SK-N-SH treated with all-trans-retinoic acid at 6 μM for 48 hours (cell line): ENCODE results near the gene RAB3A.

Experiments
- BACH2 ChIP-seq: fragments of 250-450 bp; sonication (Bioruptor Pico); IDR thresholded peaks from 2 replicates; pipeline ENCODE4 v1.9.0; 2021; ENCODE audit warnings: mild to moderate bottlenecking, borderline replicate concordance
- CSDC2 ChIP-seq: fragments of 250-450 bp; sonication (Bioruptor Pico); IDR thresholded peaks from 2 replicates; pipeline ENCODE4 v1.5.0; 2020; ENCODE audit warnings: mild to moderate bottlenecking, moderate library complexity
- ISL1 ChIP-seq: fragments of 250-450 bp; sonication (Bioruptor Pico); IDR thresholded peaks from 2 replicates; pipeline ENCODE4 v2.1.2; 2022; ENCODE audit warnings: mild to moderate bottlenecking, moderate library complexity
- SNAI2 ChIP-seq: fragments of 250-450 bp; sonication (Bioruptor Pico); IDR thresholded peaks from 2 replicates; pipeline ENCODE4 v1.5.0; 2020; ENCODE audit warnings: mild to moderate bottlenecking, moderate library complexity
- TCF4 ChIP-seq: fragments of 250-450 bp; sonication (Bioruptor Pico); IDR thresholded peaks from 2 replicates; pipeline ENCODE4 v1.8.0; 2021; ENCODE audit warnings: mild to moderate bottlenecking, moderate library complexity, borderline replicate concordance
- TOX ChIP-seq: fragments of 250-450 bp; sonication (Bioruptor Pico); IDR thresholded peaks from 2 replicates; pipeline ENCODE4 v1.8.0; 2021; ENCODE audit warnings: mild to moderate bottlenecking, moderate library complexity, borderline replicate concordance
- ZFP3 ChIP-seq: fragments of 250-450 bp; sonication (Bioruptor Pico); IDR thresholded peaks from 2 replicates; pipeline ENCODE4 v1.5.0; 2020; ENCODE audit warnings: mild to moderate bottlenecking, moderate library complexity
- ZFP30 ChIP-seq: fragments of 450-650 bp; formaldehyde crosslinking; IDR thresholded peaks from 2 replicates; pipeline ENCODE4 v1.5.0; 2022; ENCODE audit warnings: mild to moderate bottlenecking, moderate library complexity
- ZNF8 ChIP-seq: fragments of 450-650 bp; formaldehyde crosslinking; IDR thresholded peaks from 2 replicates; pipeline ENCODE4 v1.5.0; 2020; ENCODE audit warnings: mild to moderate bottlenecking, moderate library complexity
- TF ChIP-seq, protein P1 (sequence below): fragments of 250-450 bp; sonication (Bioruptor Pico); IDR thresholded peaks from 2 replicates; pipeline ENCODE4 v1.8.0; 2020; ENCODE audit warnings: mild to moderate bottlenecking, moderate library complexity, borderline replicate concordance
- TF ChIP-seq, protein P2 (sequence below): fragments of 250-450 bp; sonication (Bioruptor Pico); IDR thresholded peaks from 2 replicates; pipeline ENCODE4 v1.8.0; 2021; ENCODE audit warnings: low read depth, mild to moderate bottlenecking, moderate library complexity, borderline replicate concordance
- TF ChIP-seq, protein P3 (sequence below): fragments of 250-450 bp; sonication (Bioruptor Pico); IDR thresholded peaks from 2 replicates; pipeline ENCODE4 v1.5.0; 2020; ENCODE audit warnings: mild to moderate bottlenecking, moderate library complexity
- TF ChIP-seq, protein P4 (sequence below): fragments of 250-450 bp; sonication (Bioruptor Pico); IDR thresholded peaks from 2 replicates; pipeline ENCODE4 v1.5.1; 2020; ENCODE audit warnings: low read depth, mild to moderate bottlenecking, moderate library complexity

DNA sequence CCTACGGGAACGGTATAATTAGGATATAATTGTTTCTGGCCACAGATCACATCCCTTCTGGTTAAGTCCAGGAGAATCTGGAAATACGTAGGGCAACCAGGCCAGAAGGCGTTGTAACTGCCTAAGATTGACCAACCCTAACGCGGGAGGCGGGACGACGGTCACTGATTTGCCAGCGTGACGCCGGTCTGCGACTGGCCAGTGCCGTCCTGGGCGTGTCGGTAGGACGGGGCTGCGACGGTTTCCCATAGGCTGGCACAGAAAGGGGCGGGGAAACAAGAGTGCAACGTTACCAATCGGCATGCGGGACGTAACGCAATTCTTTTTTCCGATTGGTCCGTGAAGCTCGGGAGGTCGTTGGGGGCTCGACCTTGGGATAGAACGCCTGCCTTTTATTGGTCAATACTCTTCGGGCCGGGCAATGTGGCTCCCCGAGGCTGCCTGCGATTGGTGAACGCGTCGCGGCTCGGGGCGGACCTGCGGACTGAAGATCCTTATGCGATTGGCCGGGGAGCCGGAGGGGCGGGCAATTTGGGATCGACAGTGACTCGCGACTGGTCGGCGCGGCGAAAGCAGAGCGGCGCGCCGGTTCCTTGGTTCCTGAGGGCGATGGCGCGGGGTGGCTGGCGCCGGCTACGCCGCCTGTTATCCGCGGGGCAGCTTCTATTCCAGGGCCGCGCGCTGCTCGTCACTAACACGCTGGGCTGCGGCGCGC, 11.0 kb downstream of the RAB3A start, which contains the start of gene MPV17L2:
- TF ChIP-seq, protein P1, sequence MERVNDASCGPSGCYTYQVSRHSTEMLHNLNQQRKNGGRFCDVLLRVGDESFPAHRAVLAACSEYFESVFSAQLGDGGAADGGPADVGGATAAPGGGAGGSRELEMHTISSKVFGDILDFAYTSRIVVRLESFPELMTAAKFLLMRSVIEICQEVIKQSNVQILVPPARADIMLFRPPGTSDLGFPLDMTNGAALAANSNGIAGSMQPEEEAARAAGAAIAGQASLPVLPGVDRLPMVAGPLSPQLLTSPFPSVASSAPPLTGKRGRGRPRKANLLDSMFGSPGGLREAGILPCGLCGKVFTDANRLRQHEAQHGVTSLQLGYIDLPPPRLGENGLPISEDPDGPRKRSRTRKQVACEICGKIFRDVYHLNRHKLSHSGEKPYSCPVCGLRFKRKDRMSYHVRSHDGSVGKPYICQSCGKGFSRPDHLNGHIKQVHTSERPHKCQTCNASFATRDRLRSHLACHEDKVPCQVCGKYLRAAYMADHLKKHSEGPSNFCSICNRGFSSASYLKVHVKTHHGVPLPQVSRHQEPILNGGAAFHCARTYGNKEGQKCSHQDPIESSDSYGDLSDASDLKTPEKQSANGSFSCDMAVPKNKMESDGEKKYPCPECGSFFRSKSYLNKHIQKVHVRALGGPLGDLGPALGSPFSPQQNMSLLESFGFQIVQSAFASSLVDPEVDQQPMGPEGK (CRISPR knock-in tag) = no peak
- TF ChIP-seq, protein P2, sequence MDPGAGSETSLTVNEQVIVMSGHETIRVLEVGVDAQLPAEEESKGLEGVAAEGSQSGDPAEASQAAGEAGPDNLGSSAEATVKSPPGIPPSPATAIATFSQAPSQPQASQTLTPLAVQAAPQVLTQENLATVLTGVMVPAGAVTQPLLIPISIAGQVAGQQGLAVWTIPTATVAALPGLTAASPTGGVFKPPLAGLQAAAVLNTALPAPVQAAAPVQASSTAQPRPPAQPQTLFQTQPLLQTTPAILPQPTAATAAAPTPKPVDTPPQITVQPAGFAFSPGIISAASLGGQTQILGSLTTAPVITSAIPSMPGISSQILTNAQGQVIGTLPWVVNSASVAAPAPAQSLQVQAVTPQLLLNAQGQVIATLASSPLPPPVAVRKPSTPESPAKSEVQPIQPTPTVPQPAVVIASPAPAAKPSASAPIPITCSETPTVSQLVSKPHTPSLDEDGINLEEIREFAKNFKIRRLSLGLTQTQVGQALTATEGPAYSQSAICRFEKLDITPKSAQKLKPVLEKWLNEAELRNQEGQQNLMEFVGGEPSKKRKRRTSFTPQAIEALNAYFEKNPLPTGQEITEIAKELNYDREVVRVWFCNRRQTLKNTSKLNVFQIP = no peak
- TF ChIP-seq ZNF8 (no peak), SNAI2 (CRISPR knock-in tag) (no peak), BACH2 (CRISPR knock-in tag) (no peak), ZFP30 (CRISPR knock-in tag) (peak; percentile 33; the same call in 1 of the 2 replicates), ISL1 (no peak), CSDC2 (CRISPR knock-in tag) (peak; percentile 89; the same call in 1 of the 2 replicates), ZFP3 (CRISPR knock-in tag) (no peak), TOX (no peak), TCF4 (CRISPR knock-in tag) (no peak)
- TF ChIP-seq, protein P3, sequence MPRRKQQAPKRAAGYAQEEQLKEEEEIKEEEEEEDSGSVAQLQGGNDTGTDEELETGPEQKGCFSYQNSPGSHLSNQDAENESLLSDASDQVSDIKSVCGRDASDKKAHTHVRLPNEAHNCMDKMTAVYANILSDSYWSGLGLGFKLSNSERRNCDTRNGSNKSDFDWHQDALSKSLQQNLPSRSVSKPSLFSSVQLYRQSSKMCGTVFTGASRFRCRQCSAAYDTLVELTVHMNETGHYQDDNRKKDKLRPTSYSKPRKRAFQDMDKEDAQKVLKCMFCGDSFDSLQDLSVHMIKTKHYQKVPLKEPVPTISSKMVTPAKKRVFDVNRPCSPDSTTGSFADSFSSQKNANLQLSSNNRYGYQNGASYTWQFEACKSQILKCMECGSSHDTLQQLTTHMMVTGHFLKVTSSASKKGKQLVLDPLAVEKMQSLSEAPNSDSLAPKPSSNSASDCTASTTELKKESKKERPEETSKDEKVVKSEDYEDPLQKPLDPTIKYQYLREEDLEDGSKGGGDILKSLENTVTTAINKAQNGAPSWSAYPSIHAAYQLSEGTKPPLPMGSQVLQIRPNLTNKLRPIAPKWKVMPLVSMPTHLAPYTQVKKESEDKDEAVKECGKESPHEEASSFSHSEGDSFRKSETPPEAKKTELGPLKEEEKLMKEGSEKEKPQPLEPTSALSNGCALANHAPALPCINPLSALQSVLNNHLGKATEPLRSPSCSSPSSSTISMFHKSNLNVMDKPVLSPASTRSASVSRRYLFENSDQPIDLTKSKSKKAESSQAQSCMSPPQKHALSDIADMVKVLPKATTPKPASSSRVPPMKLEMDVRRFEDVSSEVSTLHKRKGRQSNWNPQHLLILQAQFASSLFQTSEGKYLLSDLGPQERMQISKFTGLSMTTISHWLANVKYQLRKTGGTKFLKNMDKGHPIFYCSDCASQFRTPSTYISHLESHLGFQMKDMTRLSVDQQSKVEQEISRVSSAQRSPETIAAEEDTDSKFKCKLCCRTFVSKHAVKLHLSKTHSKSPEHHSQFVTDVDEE = peak; percentile 84; the same call in 1 of the 2 replicates
- TF ChIP-seq, protein P4, sequence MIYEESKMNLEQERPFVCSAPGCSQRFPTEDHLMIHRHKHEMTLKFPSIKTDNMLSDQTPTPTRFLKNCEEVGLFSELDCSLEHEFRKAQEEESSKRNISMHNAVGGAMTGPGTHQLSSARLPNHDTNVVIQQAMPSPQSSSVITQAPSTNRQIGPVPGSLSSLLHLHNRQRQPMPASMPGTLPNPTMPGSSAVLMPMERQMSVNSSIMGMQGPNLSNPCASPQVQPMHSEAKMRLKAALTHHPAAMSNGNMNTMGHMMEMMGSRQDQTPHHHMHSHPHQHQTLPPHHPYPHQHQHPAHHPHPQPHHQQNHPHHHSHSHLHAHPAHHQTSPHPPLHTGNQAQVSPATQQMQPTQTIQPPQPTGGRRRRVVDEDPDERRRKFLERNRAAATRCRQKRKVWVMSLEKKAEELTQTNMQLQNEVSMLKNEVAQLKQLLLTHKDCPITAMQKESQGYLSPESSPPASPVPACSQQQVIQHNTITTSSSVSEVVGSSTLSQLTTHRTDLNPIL = no peak
